GM12878 (cell line): Measurements from ENCODE around the gene SHB. TPM values are rescaled to one million over a fixed set of nuclear protein-coding genes. Genes with fewer than 3 reads are reported as not detected.

Experiments used
- ATAC-seq: fragments of 200-7000 bp; cut with Tn5 transposase; 3 replicates; pipeline ENCODE4 v1.9.1; 2020; ENCODE audit warnings: mild to moderate bottlenecking, moderate library complexity
- BruUV-seq: library from RNA; stranded (reverse); fragments of 400-500 nt; replicated peaks from 2 replicates; lab custom pipeline; 2021; lab: Mats Ljungman, UMichigan
- CTCF ChIA-PET: fragments of 300-600 bp; sonication (Branson Sonifier 250); formaldehyde crosslinking; extraction: SDS; loops from one replicate; lab custom pipeline; 2021; ENCODE audit warnings: inconsistent platforms; lab: Yijun Ruan, JAX
- POLR2A ChIA-PET: fragments of 350-600 bp; formaldehyde crosslinking; extraction: SDS; loops from one replicate; lab custom pipeline; 2021; ENCODE audit warnings: inconsistent platforms; lab: Charles Lee
- RAD21 ChIA-PET: fragments of 300-600 bp; sonication (Branson Sonifier 250); formaldehyde crosslinking; loops from one replicate; lab custom pipeline; 2023; ENCODE audit warnings: antibody characterized with exemption; ENCODE audit not compliant: unreplicated experiment; lab: Charles Lee
- SMC1A ChIA-PET: fragments of 300-600 bp; sonication (Branson Sonifier 250); formaldehyde crosslinking; loops from one replicate; lab custom pipeline; 2023; ENCODE audit not compliant: unreplicated experiment, uncharacterized antibody; lab: Charles Lee
- DNase-seq: peaks from one replicate; pipeline ENCODE4 v3.0.0-alpha.2; 2011; ENCODE audit warnings: low read depth, low spot score
- FAIRE-seq: peaks from 3 replicates; lab custom pipeline; 2011; peaks lifted over from hg19 to GRCh38; lab: Jason Lieb, UNC
- H2AFZ ChIP-seq: 2 replicates; pipeline ENCODE4 v1.6.0; 2011; ENCODE audit warnings: low read depth, low read length, control low read depth; ENCODE audit not compliant: control insufficient read depth
- H3K27ac ChIP-seq: 2 replicates; pipeline ENCODE4 v1.5.1; 2011; ENCODE audit warnings: control low read depth; ENCODE audit not compliant: control insufficient read depth, insufficient read depth
- H3K27me3 ChIP-seq, 2 experiments: replicated peaks in 1 of 2; 2 replicates each; pipeline versions ENCODE4 v1.6.0 to v1.6.1; 2011; ENCODE audit warnings: low read length in 1 of 2; ENCODE audit not compliant: control insufficient read depth in 2 of 2, insufficient read depth in 2 of 2
- H3K36me3 ChIP-seq, 2 experiments: 2 replicates each; pipeline ENCODE4 v1.5.1; 2011; ENCODE audit warnings: low read length in 1 of 2; ENCODE audit not compliant: control insufficient read depth in 2 of 2, insufficient read depth in 2 of 2
- H3K4me1 ChIP-seq: 2 replicates; pipeline ENCODE4 v1.6.1; 2011; ENCODE audit warnings: mild to moderate bottlenecking, low read length, moderate library complexity, mixed read lengths; ENCODE audit not compliant: control insufficient read depth, insufficient read depth
- H3K4me2 ChIP-seq: 2 replicates; pipeline ENCODE4 v1.6.0; 2011; ENCODE audit warnings: control low read depth; ENCODE audit not compliant: control insufficient read depth, insufficient read depth
- H3K4me3 ChIP-seq: fragments of 200-600 bp; sonication (generic); 2 replicates; pipeline ENCODE4 v1.5.1; 2016
- H3K79me2 ChIP-seq: 2 replicates; pipeline ENCODE4 v1.6.0; 2011; ENCODE audit warnings: low read length; ENCODE audit not compliant: control insufficient read depth, insufficient read depth
- H3K9ac ChIP-seq: 2 replicates; pipeline ENCODE4 v1.8.0; 2011; ENCODE audit warnings: low read length, control low read depth, mixed read lengths; ENCODE audit not compliant: control insufficient read depth, insufficient read depth
- H3K9me3 ChIP-seq: replicated peaks from 3 replicates; pipeline ENCODE4 v1.5.1; 2011; ENCODE audit warnings: mild to moderate bottlenecking, low read length; ENCODE audit not compliant: control insufficient read depth, insufficient read depth
- H4K20me1 ChIP-seq: 2 replicates; pipeline ENCODE4 v1.6.0; 2011; ENCODE audit not compliant: control insufficient read depth, insufficient read depth
- BHLHE40 ChIP-seq, 2 experiments: fragments of 450-650 bp in 1 of 2; IDR thresholded peaks; 2 replicates each; pipeline ENCODE4 v1.6.1; 2011 to 2017; ENCODE audit warnings: low read depth in 2 of 2, borderline replicate concordance in 1 of 2, improper control_type of control experiment in 1 of 2, low read length in 1 of 2, mild to moderate bottlenecking in 1 of 2
- NBN ChIP-seq: fragments of 450-650 bp; IDR thresholded peaks from 2 replicates; pipeline ENCODE4 v1.6.1; 2016
- PAX8 ChIP-seq: fragments of 450-650 bp; IDR thresholded peaks from 2 replicates; pipeline ENCODE4 v1.6.1; 2017; ENCODE audit warnings: mild to moderate bottlenecking, moderate library complexity
- SIN3A ChIP-seq: IDR thresholded peaks from 2 replicates; pipeline ENCODE4 v1.6.1; 2012; ENCODE audit warnings: low read depth, low read length, improper control_type of control experiment
- SUZ12 ChIP-seq: fragments of 200-600 bp; sonication (generic); IDR thresholded peaks from one replicate; pipeline ENCODE4 v1.6.1; 2018; ENCODE audit warnings: antibody characterized with exemption, mild to moderate bottlenecking; ENCODE audit not compliant: unreplicated experiment
- TBL1XR1 ChIP-seq: IDR thresholded peaks from 2 replicates; pipeline ENCODE4 v1.6.1; 2012; ENCODE audit warnings: low read depth, low read length, improper control_type of control experiment
- USF1 ChIP-seq: IDR thresholded peaks from 2 replicates; pipeline ENCODE4 v1.6.1; 2011; ENCODE audit warnings: borderline replicate concordance, low read depth, mild to moderate bottlenecking, moderate library complexity, mixed read lengths, low read length; ENCODE audit not compliant: insufficient read depth; ENCODE audit errors: extremely low read length
- whole genome bisulfite sequencing: methylation state at CpG from one replicate; pipeline ENCODE4 v1.1.6; 2016; ENCODE audit warnings: low lambda C conversion rate; ENCODE audit not compliant: insufficient replicate concordance, insufficient coverage; ENCODE audit errors: missing lambda C conversion rate; 5-methylcytosine and 5-hydroxymethylcytosine counted together
- in situ Hi-C: fragments of 300-500 bp; cut with MboI; formaldehyde crosslinking; loops from 9 replicates; pipeline ENCODE4 v1.14.3; 2018; ENCODE audit warnings: mixed read lengths
- intact Hi-C: fragments of 100-400 bp; cut with micrococcal nuclease; formaldehyde crosslinking; loops from one replicate; pipeline ENCODE4 v1.14.2; 2022; ENCODE audit not compliant: unreplicated experiment
- polyA plus RNA-seq, 11 experiments: library from polyadenylated mRNA; depleted of rRNA in 4 of 11; unstranded in 6 of 11; stranded (reverse) in 5 of 11; fragments of >200 nt; fragmentation: Nextera tagmentation in 4 of 11; fragmentation: Illumina TruSeq in 1 of 11; extraction: Ambion mirVana in 4 of 11; extraction: Trizol in 1 of 11; gene quantifications; 1 replicate in 1 of 11; 2 replicates in 10 of 11; pipeline versions ENCODE4 v1.2.1 to v1.2.3, GENCODE V29; 2011 to 2016; ENCODE audit warnings: inconsistent platforms in 2 of 11, missing spikeins in 2 of 11, low read depth in 1 of 11
- total RNA-seq, 4 experiments: library from RNA; depleted of rRNA in 3 of 4; stranded (reverse); fragments of >200 nt in 3 of 4; fragmentation: Illumina TruSeq in 1 of 4; extraction: Trizol in 1 of 4; gene quantifications; 2 replicates each; pipeline versions ENCODE4 v1.2.1 to v1.2.3, GENCODE V29; 2013 to 2021
- TF ChIP-seq, protein P1 (sequence below): fragments of 450-650 bp; IDR thresholded peaks from 2 replicates; pipeline ENCODE4 v1.6.1; 2017; ENCODE audit warnings: mild to moderate bottlenecking, moderate library complexity
- TF ChIP-seq, protein P2 (sequence below): fragments of 450-650 bp; IDR thresholded peaks from 2 replicates; pipeline ENCODE4 v1.6.1; 2018; ENCODE audit warnings: mild to moderate bottlenecking, low read depth, moderate library complexity; ENCODE audit not compliant: partially characterized antibody

SHB gene
- total and polyA plus RNA-seq, 10 of the 15 experiments (the other 5 are each of a cell fraction or from before 2014, with no cell fraction given): 0.29 to 6.2 (median 1.3) TPM

DNA sequence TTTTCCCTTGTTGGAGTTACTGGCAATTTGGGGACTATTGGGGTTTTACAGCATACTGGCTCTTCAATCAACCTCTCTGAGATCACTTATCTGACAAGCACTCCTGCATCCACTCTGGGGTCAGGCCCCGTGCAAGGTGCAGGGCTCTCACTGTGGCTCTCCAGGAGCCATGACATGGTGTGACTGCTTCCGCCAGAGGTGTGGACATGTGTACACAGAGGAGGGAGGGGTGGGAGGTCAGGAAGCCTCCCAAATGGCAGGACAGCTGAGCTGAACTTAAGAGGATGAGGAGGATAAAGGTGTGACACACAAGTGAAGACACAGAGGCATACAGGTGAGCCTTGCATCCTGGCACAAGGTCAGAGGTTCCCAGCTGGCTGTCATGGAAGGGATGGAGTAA is 24.3 kb downstream of the SHB start (continued):
- no peak for TF ChIP-seq BHLHE40 (IDR thresholded peaks at IDR 0.05; ENCODE audit: borderline replicate concordance in 1 of 2, low read depth in 2 of 2, low read length in 1 of 2)
- TF ChIP-seq, protein P1, sequence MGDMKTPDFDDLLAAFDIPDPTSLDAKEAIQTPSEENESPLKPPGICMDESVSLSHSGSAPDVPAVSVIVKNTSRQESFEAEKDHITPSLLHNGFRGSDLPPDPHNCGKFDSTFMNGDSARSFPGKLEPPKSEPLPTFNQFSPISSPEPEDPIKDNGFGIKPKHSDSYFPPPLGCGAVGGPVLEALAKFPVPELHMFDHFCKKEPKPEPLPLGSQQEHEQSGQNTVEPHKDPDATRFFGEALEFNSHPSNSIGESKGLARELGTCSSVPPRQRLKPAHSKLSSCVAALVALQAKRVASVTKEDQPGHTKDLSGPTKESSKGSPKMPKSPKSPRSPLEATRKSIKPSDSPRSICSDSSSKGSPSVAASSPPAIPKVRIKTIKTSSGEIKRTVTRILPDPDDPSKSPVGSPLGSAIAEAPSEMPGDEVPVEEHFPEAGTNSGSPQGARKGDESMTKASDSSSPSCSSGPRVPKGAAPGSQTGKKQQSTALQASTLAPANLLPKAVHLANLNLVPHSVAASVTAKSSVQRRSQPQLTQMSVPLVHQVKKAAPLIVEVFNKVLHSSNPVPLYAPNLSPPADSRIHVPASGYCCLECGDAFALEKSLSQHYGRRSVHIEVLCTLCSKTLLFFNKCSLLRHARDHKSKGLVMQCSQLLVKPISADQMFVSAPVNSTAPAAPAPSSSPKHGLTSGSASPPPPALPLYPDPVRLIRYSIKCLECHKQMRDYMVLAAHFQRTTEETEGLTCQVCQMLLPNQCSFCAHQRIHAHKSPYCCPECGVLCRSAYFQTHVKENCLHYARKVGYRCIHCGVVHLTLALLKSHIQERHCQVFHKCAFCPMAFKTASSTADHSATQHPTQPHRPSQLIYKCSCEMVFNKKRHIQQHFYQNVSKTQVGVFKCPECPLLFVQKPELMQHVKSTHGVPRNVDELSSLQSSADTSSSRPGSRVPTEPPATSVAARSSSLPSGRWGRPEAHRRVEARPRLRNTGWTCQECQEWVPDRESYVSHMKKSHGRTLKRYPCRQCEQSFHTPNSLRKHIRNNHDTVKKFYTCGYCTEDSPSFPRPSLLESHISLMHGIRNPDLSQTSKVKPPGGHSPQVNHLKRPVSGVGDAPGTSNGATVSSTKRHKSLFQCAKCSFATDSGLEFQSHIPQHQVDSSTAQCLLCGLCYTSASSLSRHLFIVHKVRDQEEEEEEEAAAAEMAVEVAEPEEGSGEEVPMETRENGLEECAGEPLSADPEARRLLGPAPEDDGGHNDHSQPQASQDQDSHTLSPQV: no peak
- no peak for TF ChIP-seq TBL1XR1
- TF ChIP-seq SIN3A: no peak
- TF ChIP-seq SUZ12: no peak
- no peak for TF ChIP-seq PAX8

- ChIA-PET POLR2A (interaction anchor here (1.0 kb wide), 1 partner anchor 25 kb away, joined by 3 read pairs; no protein-coding TSS in a partner anchor), RAD21 (no interaction called here), CTCF (interaction anchor here (1.4 to 1.9 kb wide), 2 partner anchors 10 to 159 kb away, joined by 3 to 5 read pairs; no protein-coding TSS in a partner anchor), SMC1A (interaction anchor here (0.8 to 1.2 kb wide), 2 partner anchors 17 to 24 kb away, joined by 3 to 4 read pairs; no protein-coding TSS in a partner anchor)
- Histone ChIP-seq H3K4me2 (no peak overlapping the region), H3K4me3 (no peak overlapping the region), H3K9me3 (no peaks in the 10 kb centered on the region), H3K27me3 (no peaks in the 10 kb centered on the region; a peak in 1 of 4 replicates), H3K36me3 (no peaks in the 10 kb centered on the region), H2AFZ (no peak overlapping the region), H3K79me2 (no peaks in the 10 kb centered on the region), H3K27ac (no peak overlapping the region), H4K20me1 (no peaks in the 10 kb centered on the region; the same call in 1 of the 2 replicates), H3K9ac (no peak overlapping the region), H3K4me1 (peaks cover 10% of the 10 kb centered on the region)
- FAIRE-seq (no peak), ATAC-seq (no peak), DNase-seq (no peak)
- no TSS peak for BruUV-seq
- in situ Hi-C loops: no loop called here
- 60% methylated on average over 9 of the region's 9 CpGs for WGBS
- intact Hi-C loops: no loop called here
- TF ChIP-seq NBN (no peak), USF1 (no peak)
- TF ChIP-seq, protein P2, sequence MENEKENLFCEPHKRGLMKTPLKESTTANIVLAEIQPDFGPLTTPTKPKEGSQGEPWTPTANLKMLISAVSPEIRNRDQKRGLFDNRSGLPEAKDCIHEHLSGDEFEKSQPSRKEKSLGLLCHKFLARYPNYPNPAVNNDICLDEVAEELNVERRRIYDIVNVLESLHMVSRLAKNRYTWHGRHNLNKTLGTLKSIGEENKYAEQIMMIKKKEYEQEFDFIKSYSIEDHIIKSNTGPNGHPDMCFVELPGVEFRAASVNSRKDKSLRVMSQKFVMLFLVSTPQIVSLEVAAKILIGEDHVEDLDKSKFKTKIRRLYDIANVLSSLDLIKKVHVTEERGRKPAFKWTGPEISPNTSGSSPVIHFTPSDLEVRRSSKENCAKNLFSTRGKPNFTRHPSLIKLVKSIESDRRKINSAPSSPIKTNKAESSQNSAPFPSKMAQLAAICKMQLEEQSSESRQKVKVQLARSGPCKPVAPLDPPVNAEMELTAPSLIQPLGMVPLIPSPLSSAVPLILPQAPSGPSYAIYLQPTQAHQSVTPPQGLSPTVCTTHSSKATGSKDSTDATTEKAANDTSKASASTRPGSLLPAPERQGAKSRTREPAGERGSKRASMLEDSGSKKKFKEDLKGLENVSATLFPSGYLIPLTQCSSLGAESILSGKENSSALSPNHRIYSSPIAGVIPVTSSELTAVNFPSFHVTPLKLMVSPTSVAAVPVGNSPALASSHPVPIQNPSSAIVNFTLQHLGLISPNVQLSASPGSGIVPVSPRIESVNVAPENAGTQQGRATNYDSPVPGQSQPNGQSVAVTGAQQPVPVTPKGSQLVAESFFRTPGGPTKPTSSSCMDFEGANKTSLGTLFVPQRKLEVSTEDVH: no peak
These were observed 24.9 kb downstream of the SHB start for GRCh38 chr9:38043931-38044623.
